ENCODE measurements around the gene MEST.
"Not testable (repeated sequence)": the region's sequence is repeated elsewhere in the genome, so short reads cannot be mapped to it uniquely, and the experiment has no call there.

Gene MEST

GRCh38 chr7:130524628-130525027 lies 32.7 kb downstream of the MEST start:
- no peak for DNase-seq (ENCODE audit: low spot score)

DNA sequence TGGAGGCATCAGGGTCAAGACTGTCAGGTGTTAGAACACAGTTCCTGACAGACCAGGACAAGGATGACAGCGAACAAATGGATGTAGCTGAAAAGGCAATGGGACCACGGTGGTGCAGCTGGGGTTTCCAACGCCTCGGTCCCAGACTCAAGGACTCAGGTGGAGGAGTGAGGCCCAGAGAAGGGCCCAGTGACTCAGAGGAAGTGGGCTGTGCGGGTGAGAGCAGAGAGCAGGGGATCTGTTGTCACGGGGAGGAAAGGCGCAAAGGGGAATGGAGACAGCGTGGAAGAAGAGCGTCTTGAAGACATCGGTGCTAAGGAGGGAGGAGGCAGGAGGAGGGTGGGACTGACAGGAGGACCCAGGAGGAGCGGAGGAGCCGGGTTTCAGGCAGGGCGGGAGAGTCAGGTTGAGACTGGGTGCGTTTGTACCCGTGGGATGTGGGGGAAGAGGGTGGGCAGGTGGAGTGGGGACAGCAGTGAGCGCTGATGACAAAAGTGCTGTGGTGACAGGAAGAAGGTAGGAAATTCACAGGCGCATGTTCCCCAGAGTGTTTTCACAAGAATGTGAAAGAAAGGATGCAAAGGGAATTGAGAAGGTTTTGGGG lies 36.0 kb downstream of the MEST start:
- DNase-seq (ENCODE audit: low spot score), result not testable (repeated sequence)

- no peak for DNase-seq (ENCODE audit: low spot score)
These were observed 37.5 kb downstream of the MEST start for GRCh38 chr7:130529417-130529816.

DNA sequence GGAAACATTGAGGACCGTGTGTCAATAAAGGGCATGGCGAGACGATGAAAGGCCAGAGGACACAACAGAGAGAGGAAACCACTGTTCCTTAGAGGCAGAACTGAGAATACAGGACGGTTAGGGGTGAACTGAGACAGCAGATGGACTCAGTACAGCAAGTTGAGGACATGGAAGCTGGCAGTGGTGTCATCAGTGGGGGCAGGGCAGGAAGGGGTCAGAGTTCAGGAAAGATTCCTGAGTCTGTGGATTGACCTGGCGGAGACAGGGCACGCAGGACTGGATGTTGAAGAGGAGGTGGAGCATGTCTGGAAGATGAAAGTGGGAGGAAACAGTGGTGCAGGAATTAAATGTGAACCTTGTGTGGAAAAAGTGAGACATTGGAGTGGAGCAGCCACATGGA lies 46.0 kb downstream of the MEST start:
- not testable (repeated sequence) for DNase-seq (ENCODE audit: low spot score)

DNA sequence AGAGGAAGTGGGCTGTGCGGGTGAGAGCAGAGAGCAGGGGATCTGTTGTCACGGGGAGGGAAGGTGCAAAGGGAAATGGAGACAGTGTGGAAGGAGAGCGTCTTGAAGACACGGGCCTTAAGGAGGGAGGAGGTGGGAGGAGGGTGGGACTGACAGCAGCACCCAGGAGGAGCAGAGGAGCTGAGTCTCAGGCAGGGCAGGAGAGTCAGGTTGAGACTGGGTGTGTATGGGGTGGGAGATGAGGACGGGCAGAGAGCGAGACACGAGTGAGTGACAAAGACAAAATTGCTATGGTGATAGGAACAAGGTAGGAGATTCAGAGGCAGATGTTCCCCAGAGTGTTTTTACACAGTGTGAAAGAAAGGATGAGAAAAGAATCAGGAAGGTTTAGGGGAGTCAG lies 49.4 kb downstream of the MEST start:
- DNase-seq (ENCODE audit: low spot score), result not testable (repeated sequence)

- not testable (repeated sequence) for DNase-seq (ENCODE audit: low spot score)
These were observed 50.4 kb downstream of the MEST start for GRCh38 chr7:130542297-130542696.

DNA sequence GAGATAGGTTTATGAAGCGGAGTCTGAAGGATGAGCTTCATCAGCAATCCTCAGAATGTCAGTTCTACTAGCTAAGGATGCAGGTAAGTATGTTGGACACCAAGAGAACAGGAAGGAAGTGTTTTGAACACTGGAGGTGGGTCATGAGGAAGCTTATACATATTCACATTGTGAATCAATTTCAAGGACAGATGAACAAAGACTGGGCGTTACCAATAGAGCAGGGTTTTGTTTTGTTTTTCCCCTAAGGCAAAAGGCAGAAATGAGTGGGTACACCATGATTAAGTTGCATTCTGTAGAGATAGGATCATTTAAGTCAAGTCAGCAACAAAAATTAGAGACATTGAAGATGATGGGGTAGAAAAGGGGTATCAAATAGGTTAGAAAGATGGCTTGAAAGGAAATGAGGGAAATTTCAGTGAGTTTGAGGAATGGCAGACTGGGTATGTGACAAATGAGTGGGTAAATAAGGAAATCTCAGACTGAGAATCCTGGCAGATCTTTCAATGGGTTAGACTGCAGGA lies 51.7 kb downstream of the MEST start:
- no peak for DNase-seq (ENCODE audit: low spot score)

DNA sequence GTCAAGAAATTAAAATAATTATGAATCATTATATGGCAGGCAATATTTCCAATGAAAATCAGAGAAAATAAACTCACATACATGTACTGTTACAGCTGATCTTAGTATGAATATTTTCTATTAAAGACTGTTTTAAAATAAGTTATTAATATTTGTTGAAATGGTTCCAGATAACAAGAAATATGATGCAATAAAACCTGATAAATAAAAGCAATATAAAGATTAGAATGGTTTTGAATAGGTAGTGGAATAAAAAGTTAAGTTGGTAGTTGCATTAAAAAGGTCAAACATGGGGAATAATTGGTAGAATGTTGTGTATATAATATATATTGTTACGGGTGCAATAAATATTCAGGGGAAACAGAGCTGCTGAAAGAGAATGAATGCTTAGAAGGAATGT lies 52.5 kb downstream of the MEST start:
- no peak for DNase-seq (ENCODE audit: low spot score)

DNA sequence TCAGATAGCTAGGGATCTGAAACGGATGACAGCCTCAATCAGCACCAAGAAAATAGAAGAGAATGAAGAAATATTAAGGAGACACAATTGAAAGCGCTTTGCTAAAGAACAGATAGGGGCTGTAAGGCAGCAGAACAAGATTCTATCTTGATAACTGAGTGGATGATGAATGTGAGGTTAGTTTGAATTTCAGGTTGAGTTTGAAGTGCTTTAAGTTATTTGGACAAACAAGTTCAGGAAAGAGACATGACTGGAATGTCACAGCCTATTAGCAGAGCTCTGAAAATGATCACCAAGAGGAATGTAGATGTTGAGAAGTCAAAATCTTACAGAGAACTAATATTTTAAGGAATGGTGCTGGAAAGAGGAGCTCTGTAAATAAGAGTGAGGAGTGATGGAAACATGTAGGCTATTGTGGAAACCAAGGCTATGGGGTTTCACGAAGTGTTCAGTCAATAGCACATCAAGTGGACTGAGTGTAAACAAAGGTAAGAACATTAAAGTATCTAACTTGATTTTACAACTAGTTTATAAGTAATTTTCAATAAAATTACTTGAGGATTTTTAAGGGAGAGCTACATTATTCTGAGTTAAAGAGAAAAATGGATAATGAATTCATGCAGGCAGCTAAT lies 61.6 kb downstream of the MEST start:
- DNase-seq (ENCODE audit: low spot score), result no peak

DNA sequence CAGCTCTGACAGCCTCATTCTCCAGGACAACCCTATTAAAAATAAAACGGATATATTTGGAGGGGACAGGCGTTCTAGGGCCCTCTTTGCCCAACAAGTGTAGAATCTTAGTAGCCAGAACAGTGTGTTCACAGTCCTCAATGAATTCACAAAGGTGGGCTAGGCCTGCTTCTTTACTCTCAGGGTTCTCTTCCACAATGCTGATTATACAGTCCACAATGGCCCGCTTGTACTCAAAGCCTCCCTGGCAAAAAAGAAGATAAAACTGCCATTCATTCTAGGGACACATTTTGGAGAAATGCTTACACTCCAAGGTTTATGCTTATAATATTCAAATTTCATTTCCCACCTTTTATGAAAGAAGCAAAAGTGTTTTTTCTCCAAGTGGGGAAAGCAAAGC lies 62.6 kb downstream of the MEST start:
- DNase-seq (ENCODE audit: low spot score), result no peak
